ENCODE results near the gene MATK. TPM values are rescaled to one million over a fixed set of nuclear protein-coding genes. Genes with fewer than 3 reads are reported as not detected.

Gene MATK
- total and polyA plus RNA-seq, 2 donors from 2014 or later, result 2.7 to 4.2 TPM

DNA sequence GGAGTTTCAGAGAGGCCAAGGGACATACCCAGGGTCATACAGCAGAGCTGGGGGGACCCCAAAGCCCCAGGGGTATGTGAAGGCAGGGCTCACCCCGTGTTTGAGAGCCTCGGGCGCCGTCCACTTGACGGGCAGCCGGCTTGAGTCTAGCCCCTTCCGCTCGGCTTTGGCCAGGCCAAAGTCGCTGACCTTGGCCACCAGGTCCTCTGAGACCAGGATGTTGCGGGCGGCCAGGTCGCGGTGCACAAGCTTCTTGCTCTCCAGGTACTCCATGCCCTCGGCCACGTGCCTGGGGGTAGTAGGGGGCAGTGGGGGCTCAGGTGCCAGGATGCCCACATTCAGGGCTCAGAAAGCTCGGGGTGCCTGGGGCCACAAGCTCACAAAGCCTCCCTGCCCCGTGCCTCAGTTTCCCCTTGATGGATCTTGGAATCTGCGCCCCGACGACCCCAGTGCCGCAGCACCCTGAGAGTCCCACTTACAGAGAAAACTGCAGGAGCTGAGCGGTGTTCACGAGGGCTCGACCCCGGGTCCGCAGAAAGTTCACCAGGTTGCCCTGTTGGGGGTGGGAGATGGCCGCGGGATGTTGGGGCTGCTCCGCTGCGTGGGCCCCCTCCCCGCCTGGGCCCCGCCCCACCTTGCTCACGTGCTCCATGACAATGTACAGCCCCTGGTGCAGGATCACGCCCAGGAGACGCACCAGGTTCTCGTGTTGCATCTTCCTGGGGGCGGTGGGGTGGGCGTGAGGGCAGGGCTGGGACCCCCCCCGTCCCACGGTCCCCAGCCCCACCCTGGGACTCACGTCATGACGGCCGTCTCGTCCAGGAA, 7.1 kb downstream of the MATK start:
- H3K9me3 ChIP-seq (ENCODE audit: control insufficient read depth in 2 of 3, insufficient read depth in 1 of 3, low read length in 3 of 3), result peaks cover 0 to 14% (median 3%) of the 10 kb centered on the region in 3 donors
- no peak overlapping the region for H3K4me3 ChIP-seq (ENCODE audit: low read length in 3 of 3)
- no peaks in the 10 kb centered on the region for H3K36me3 ChIP-seq (ENCODE audit: control insufficient read depth in 2 of 3, insufficient read depth in 3 of 3, low read length in 3 of 3)
- no peak overlapping the region for H3K27ac ChIP-seq (ENCODE audit: low read depth in 2 of 2, low read length in 2 of 2)
- intact Hi-C loops (cut with DNase I), result no loop called here
- H3K4me1 ChIP-seq (ENCODE audit: control insufficient read depth in 2 of 3, insufficient read depth in 2 of 3, low read depth in 1 of 3, low read length in 3 of 3), result no peaks in the 10 kb centered on the region
- DNase-seq (peak in 1 of 5 donors; percentile 65), FAIRE-seq (no peak)
- no peaks in the 10 kb centered on the region for H3K27me3 ChIP-seq (ENCODE audit: control insufficient read depth, insufficient read depth, low read length)
- H3K9ac ChIP-seq (ENCODE audit: low read length in 3 of 3), result no peak overlapping the region
- TF ChIP-seq, protein P1, sequence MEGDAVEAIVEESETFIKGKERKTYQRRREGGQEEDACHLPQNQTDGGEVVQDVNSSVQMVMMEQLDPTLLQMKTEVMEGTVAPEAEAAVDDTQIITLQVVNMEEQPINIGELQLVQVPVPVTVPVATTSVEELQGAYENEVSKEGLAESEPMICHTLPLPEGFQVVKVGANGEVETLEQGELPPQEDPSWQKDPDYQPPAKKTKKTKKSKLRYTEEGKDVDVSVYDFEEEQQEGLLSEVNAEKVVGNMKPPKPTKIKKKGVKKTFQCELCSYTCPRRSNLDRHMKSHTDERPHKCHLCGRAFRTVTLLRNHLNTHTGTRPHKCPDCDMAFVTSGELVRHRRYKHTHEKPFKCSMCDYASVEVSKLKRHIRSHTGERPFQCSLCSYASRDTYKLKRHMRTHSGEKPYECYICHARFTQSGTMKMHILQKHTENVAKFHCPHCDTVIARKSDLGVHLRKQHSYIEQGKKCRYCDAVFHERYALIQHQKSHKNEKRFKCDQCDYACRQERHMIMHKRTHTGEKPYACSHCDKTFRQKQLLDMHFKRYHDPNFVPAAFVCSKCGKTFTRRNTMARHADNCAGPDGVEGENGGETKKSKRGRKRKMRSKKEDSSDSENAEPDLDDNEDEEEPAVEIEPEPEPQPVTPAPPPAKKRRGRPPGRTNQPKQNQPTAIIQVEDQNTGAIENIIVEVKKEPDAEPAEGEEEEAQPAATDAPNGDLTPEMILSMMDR (IDR thresholded peaks at IDR 0.05; ENCODE audit: borderline replicate concordance, extremely low read depth, insufficient read depth), result no peak

DNA sequence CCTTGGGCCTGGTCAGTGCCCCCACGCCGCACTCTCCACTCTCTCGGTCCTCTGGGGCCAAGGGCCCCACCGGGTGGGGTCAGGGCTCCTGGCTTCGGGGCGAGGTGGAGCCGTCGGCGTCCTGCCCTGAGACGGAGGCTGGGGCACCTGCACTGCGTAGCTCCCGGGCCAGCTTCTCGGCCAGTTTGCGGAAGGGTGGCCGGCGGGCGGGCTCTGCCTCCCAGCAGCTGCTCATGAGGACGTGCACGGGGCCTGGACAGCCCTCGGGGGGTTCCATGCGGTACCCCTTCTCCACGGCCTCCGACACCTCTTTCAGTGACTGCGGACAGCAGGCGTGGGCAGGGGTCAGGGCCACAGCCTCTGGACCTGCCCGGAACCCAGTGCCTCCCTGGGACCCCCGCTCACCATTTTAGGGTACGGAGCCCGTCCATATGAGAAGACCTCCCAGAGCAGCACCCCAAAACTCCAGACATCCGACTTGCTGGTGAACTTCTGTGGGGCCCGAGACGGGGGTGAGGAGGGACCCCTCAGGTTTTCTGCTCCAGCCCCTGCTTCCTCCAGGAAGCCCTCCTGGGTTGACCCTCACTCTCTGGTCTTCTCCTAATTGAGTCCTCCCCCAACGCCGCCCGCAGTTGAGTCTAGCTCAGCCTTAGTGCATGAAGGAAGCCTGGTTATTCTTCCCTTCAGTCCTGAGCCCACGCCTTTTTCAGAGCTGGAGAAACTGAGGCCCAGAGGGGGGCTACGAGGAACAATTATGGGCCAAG, 7.9 kb downstream of the MATK start:
- TF ChIP-seq, protein P1 (IDR thresholded peaks at IDR 0.05; ENCODE audit: borderline replicate concordance, extremely low read depth, insufficient read depth), result no peak
- no peak overlapping the region for H3K27ac ChIP-seq (ENCODE audit: low read depth in 2 of 2, low read length in 2 of 2)
- no peaks in the 10 kb centered on the region for H3K36me3 ChIP-seq (ENCODE audit: control insufficient read depth in 2 of 3, insufficient read depth in 3 of 3, low read length in 3 of 3)
- H3K4me3 ChIP-seq (ENCODE audit: low read length in 3 of 3), result no peak overlapping the region
- intact Hi-C loops (cut with DNase I), result no loop called here
- FAIRE-seq (no peak), DNase-seq (peak in 1 of 5 donors; percentile 69)
- H3K9ac ChIP-seq (ENCODE audit: low read length in 3 of 3), result no peak overlapping the region
- no peaks in the 10 kb centered on the region for H3K27me3 ChIP-seq (ENCODE audit: control insufficient read depth, insufficient read depth, low read length)
- H3K9me3 ChIP-seq (ENCODE audit: control insufficient read depth in 2 of 3, insufficient read depth in 1 of 3, low read length in 3 of 3), result peaks cover 0 to 14% (median 3%) of the 10 kb centered on the region in 3 donors
- no peaks in the 10 kb centered on the region for H3K4me1 ChIP-seq (ENCODE audit: control insufficient read depth in 2 of 3, insufficient read depth in 2 of 3, low read depth in 1 of 3, low read length in 3 of 3)

DNA sequence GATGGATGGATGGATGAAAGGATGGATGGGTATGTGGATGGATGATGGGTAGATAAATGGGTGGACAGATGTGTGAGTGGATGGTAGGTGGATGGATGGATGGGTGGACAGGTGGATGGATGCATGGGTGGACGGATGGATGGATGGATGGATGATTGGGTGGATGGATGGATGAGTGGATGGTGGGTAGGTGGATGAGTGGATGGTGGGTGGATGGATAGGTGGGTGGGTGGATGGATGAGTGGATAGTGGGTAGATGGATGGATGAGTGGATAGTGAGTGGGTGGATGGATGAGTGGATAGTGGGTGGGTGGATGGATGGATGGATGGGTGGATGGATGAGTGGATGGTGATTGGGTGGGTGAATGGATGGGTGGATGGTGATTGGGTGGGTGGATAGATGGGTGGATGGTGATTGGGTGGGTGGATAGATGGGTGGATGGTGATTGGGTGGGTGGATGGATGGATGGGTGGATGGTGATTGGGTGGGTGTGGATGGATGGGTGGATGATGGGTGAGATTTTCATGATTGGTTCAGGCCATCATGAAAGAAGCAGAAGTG, 9.6 kb downstream of the MATK start:
- H3K27ac ChIP-seq (ENCODE audit: low read depth in 2 of 2, low read length in 2 of 2), result no peak overlapping the region
- FAIRE-seq (no peak), DNase-seq (no peak)
- TF ChIP-seq, protein P1 (IDR thresholded peaks at IDR 0.05; ENCODE audit: borderline replicate concordance, extremely low read depth, insufficient read depth), result no peak
- H3K4me1 ChIP-seq (ENCODE audit: control insufficient read depth in 2 of 3, insufficient read depth in 2 of 3, low read depth in 1 of 3, low read length in 3 of 3), result no peaks in the 10 kb centered on the region
- H3K4me3 ChIP-seq (ENCODE audit: low read length in 3 of 3), result no peak overlapping the region
- intact Hi-C loops (cut with DNase I), result no loop called here
- no peaks in the 10 kb centered on the region for H3K36me3 ChIP-seq (ENCODE audit: control insufficient read depth in 2 of 3, insufficient read depth in 3 of 3, low read length in 3 of 3)
- no peak overlapping the region for H3K9ac ChIP-seq (ENCODE audit: low read length in 3 of 3)
- H3K9me3 ChIP-seq (ENCODE audit: control insufficient read depth in 2 of 3, insufficient read depth in 1 of 3, low read length in 3 of 3), result peaks cover 0 to 5% (median 3%) of the 10 kb centered on the region in 3 donors
- no peaks in the 10 kb centered on the region for H3K27me3 ChIP-seq (ENCODE audit: control insufficient read depth, insufficient read depth, low read length)
